H1 (cell line): ENCODE results near the gene KIAA0040. TPM values are rescaled to one million over a fixed set of nuclear protein-coding genes. Genes with fewer than 3 reads are reported as not detected.

Experiments used
- GTF2F1 ChIP-seq: IDR thresholded peaks from 2 replicates; pipeline ENCODE4 v1.6.1; 2012; ENCODE audit warnings: low read depth, low read length, improper control_type of control experiment, borderline replicate concordance
- polyA plus RNA-seq, 7 experiments: library from polyadenylated mRNA; depleted of rRNA in 3 of 7; stranded (reverse) in 5 of 7; unstranded in 2 of 7; fragments of >200 nt in 5 of 7; fragments of 200-250 nt in 2 of 7; gene quantifications; 1 replicate in 5 of 7; 2 replicates in 1 of 7; 4 replicates in 1 of 7; pipeline versions ENCODE4 v1.2.1 to v1.2.3, GENCODE V29; 2011 to 2013; ENCODE audit warnings: missing spikeins in 2 of 7, mixed read lengths in 2 of 7
- total RNA-seq: library from RNA; stranded (reverse); fragmentation: NEBNext Ultra II Directional; extraction: Animal tissue kit (Norgen Biotek cat#: 25700); gene quantifications from 2 replicates; pipeline ENCODE4 v1.2.1, GENCODE V29; 2021

Gene KIAA0040
- total and polyA plus RNA-seq, 2 of the 8 experiments (the other 6 are each of a cell fraction or from before 2014, with no cell fraction given) = 11.0 to 14.1 TPM

DNA sequence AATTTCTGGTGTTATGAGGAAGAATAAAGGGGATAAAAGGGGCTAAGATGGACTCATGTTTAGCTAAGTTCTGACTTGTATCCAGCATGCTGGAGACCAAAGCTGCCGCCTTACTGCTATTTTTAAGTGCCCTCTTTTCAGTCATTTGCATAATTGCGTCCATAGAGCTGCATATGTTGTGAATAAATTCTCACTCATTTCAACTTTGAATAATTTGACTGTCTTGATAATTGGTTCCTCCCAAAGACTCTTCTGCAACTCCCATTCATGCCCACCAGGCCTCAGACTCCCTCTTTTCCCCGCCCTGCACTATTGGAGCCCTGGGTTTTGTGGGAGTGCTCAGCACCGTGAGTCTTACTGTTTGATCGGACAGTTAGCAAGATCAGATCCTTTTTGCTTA is 45.0 kb downstream of the KIAA0040 start (continued):
- TF ChIP-seq GTF2F1 = no peak
